ENCODE measurements around the gene APOB.

DNA sequence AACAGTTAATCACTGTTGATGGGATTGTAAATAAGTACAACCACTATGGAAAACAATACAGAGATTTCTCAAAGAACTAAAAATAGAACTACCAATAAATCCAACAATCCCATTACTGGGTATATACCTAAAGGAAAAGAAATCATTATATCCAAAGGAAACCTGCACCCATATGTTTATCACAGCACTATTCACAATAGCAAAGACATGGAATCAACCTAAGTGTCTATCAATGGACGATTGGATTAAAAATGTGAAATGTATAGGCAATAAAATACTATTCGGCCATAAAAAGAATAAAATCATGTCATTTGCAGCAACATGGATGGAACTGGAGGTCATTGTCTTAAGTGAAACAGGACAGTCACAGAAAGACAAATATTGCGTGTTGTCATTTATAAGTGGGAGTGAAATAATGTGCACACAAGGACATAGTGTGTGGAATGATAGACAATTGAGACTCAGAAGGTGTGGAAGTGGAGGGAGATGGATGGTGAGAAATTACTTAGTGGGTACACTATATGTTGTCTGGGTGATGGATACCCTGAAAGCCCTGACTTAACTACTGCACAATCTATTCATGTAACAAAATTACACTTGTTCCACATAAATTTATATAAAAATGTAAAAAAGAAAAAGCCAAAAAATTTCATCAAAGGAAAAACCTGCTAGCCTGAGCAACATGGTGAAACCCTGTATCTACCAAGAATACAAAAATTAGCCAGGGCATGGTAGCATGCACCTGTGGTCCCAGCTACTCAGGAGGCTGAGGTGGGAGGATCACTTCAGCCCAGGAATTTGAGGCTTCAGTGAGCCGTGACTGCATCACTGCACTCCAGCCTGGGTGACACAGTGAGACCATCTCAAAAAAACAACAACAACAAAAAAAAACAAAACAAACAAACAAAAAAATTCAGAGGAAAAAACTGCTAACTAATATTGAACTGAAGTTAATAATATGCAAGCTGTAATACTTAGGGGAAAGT lies 12.6 kb downstream of the APOB start:
- TF ChIP-seq, protein P1, sequence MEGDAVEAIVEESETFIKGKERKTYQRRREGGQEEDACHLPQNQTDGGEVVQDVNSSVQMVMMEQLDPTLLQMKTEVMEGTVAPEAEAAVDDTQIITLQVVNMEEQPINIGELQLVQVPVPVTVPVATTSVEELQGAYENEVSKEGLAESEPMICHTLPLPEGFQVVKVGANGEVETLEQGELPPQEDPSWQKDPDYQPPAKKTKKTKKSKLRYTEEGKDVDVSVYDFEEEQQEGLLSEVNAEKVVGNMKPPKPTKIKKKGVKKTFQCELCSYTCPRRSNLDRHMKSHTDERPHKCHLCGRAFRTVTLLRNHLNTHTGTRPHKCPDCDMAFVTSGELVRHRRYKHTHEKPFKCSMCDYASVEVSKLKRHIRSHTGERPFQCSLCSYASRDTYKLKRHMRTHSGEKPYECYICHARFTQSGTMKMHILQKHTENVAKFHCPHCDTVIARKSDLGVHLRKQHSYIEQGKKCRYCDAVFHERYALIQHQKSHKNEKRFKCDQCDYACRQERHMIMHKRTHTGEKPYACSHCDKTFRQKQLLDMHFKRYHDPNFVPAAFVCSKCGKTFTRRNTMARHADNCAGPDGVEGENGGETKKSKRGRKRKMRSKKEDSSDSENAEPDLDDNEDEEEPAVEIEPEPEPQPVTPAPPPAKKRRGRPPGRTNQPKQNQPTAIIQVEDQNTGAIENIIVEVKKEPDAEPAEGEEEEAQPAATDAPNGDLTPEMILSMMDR (IDR thresholded peaks at IDR 0.05; ENCODE audit: low read depth, low read length, poor library complexity, severe bottlenecking) = no peak
- no peak for TF ChIP-seq EZH2phosphoT487 (IDR thresholded peaks at IDR 0.05; ENCODE audit: borderline replicate concordance, low read length)

Measured in DOHH2 (cell line).